HG03558 (cell line): ENCODE measurements around the gene YIPF3.
"Not testable (repeated sequence)": the region's sequence is repeated elsewhere in the genome, so short reads cannot be mapped to it uniquely, and the experiment has no call there.

Experiments used
- ATAC-seq: cut with Tn5 transposase; IDR thresholded peaks from one replicate; pipeline ENCODE4 v1.9.1; 2021; ENCODE audit warnings: moderate number of reproducible peaks; ENCODE audit not compliant: unreplicated experiment; ENCODE audit errors: extremely low read depth

YIPF3 gene

DNA sequence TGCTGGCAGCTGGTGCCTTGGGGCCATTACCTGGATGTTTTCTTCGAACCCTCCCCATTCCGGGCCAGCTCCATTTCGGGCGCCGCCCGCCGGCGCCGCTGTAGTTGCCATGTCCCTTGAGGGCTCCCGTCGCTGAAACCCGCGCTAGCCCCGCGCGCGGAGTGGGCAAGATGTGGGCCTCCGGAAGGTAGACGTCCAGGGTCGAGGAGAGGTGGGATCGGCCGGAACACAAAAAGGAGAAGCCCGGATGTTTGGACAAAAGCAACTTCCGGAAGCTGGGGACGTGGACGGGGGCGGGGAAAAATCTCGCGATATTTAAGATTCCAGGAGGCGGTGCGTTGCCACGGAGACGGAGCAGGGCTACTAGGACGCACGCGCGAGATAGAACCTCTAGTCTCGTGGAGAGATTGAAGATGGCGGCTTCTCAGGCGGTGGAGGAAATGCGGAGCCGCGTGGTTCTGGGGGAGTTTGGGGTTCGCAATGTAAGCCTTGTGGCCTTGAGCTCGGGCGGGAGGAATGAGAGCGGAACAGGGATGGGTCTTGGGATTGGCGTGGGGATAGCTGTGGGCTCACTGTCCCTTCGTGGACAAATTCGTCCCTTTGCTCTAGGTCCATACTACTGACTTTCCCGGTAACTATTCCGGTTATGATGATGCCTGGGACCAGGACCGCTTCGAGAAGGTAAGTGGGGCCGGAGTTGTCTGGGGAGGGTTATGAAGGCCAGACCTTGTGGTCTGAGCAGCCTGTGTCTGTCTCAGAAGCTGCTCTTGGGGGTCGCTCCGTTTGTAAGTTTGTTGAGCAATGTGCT is at the start of gene YIPF3, which contains the start of gene POLR1C:
TSS of gene YIPF3 (minus strand) at position 230 of the 808 bp plus-strand sequence. CDS start at position 111, 119 bp downstream.
TSS of gene POLR1C (plus strand) at position 393 of the 808 bp plus-strand sequence. CDS start at position 414, 21 bp downstream.
- ATAC-seq: peak; percentile 83

GRCh38 chr6:43559328-43559727 is 42.6 kb upstream of the YIPF3 start:
- ATAC-seq: no peak

- not testable (repeated sequence) for ATAC-seq
Observed at GRCh38 chr6:43557620-43558019, 40.9 kb upstream of the YIPF3 start.

DNA sequence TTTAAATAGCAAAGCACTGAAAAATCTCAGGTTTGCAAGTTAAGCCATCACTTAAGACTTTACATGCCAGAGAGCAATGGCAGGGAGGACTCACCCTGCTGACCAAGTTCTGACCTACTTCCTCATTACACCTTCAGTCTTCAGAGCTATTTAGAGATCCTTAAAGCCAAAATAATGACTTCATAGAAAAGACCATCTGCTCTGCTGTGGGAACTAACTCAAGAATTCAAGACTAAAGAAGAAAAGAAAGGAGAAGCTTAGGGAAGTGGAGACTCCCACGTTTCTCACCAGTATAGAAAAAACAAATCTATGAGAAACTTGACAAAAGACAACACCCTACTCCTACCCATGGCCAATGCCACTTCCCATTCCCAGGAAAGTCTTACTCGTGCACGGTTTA is 30.5 kb upstream of the YIPF3 start:
- no peak for ATAC-seq

DNA sequence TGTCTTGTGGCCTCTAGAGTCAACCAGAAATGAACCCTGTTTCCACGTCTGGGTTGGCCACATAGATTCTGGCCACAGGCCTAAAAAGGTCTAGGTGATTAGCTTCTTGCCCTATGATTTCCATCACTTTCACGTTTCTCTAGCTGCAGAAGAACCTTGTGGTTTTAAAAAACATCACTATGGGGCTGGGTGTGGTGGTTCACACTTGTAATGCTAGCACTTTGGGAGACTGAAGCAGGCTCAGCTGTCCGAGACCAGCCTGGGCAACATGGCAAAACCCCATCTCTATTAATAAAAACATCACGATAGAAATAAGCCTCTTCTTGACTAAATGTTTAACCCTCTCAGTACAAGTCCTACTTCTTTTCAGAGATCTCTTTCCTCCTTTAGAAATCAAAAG is 27.7 kb upstream of the YIPF3 start:
- ATAC-seq: no peak

DNA sequence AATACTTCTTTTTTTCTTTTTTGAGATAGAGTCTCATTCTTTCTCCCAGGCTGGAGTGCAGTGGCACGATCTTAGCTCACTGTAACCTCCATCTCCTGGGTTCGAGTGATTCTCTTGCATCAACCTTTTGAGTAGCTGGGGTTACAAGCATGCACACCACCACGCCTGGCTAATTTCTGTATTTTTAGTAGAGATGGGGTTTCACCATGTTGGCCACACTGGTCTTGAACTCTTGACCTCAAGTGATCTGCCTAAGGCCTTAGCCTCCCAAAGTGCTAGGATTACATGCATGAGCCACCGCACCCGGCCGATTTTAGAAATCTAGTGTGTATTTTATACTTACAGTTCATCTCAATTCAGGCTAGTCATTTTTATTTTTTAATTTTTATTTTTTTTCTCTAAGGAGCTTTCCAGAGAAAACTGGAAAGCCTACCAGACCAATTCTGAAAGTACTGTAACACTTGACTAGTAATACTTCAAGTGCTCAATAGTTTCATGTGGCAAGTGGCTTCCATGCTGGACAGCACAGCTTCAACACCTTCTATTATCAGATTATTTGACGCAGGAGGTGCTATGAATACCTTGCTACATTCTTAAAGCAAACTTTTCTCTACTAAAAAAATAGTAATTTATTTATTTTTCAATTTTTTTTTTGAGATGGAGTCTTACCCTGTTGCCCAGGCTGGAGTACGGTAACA is 25.2 kb upstream of the YIPF3 start:
- ATAC-seq: no peak

GRCh38 chr6:43540507-43540906 is 23.8 kb upstream of the YIPF3 start:
- no peak for ATAC-seq

DNA sequence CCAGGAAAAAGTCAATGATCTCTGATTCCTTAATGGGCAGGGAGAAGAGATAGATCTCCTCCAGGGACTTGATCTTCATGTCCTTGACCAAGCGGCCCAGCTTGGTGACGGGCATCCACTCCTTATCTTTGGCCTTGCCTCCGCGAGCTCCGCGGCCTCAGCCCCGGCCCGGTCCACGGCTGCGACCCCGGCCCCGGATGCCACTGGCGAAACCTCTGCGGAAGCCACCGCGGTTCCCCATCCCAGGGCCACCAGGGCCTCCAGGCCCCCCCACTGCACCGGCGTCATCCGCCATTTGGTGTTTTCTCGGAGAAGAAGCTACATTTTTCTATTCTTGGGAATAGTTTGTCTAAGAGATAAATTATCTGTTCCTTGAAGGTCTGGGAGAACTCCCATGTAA is 22.7 kb upstream of the YIPF3 start:
- ATAC-seq: not testable (repeated sequence)

GRCh38 chr6:43538986-43539385 is 22.3 kb upstream of the YIPF3 start:
- not testable (repeated sequence) for ATAC-seq

GRCh38 chr6:43532201-43532600 is 15.5 kb upstream of the YIPF3 start:
- no peak for ATAC-seq

- no peak for ATAC-seq
Observed at GRCh38 chr6:43524483-43524961, 7.8 kb upstream of the YIPF3 start.

DNA sequence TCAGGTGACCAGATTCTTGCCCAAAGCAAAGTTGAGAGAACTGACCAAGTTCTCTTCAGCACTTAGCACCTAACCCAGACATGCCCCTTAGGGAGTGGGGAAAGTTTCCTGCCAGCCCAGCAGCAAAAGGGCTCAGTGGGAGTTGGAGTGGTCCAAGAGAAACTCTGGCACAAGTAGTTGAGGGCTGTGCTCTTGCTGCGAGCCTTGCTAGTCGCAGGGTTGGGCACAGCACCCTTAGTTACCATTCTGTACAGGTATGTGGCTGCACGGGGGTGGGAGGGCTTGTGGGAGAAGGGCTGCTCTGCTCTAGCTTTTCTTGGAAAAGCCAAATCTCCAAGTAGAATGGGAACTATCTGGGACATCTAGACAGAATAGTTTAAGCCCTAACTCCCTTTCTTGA is 6.6 kb upstream of the YIPF3 start:
- ATAC-seq: no peak

DNA sequence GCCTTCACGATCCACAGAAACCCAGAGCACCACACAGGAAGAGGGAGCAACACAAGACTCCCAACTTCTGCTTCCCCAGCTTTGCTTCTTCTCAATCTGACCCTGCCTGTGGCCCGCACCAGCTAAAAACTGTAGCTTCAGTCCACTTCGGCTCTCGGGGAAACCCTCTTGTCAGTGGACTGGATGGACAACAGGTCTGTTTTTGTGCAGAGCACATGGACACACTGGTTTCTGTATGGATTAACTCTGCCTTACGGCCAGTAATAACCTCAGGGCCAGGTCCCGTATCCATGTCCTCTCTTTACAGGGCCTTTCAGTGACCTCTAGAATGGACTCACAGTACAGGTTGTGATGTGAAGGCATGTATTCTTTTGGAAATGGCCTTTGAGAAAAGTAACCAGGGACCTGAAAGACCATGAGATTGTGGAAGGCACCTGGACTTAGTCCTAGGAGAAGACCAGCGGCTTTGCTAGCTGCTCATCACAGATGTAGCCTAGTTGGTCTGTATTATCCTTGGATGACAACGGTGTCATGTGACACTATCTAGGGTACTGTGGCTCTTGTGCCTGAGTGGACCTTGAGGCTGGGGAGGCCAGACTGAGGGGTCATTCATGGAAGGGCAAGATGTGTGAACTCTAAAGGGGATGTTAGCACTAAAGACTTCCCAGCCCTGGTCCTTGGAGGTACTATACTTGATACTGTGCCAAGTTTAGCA is 6.0 kb upstream of the YIPF3 start:
- no peak for ATAC-seq

GRCh38 chr6:43521836-43522235 is 5.1 kb upstream of the YIPF3 start:
- no peak for ATAC-seq

DNA sequence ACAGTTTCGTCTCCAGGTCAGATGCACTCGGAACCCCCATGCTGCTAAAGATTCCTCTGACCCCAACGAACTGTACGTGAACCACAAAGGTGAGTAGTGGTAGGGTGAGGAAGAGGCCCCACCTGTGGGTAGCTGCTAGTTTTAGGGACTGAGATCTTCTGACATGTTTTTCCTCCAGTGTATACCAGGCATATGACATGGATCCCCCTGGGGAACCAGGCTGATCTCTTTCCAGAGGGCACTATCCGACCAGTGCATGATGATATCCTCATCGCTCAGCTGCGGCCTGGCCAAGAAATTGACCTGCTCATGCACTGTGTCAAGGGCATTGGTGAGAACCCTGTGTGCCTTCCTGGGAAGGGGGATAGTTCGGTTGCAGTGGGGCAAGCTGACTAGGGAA is 3.4 kb upstream of the YIPF3 start:
- no peak for ATAC-seq

GRCh38 chr6:43517505-43518357 is 1.0 kb upstream of the YIPF3 start:
- no peak for ATAC-seq

- ATAC-seq: no peak
Observed at GRCh38 chr6:43516367-43516696, 394 bp downstream of the YIPF3 start.

DNA sequence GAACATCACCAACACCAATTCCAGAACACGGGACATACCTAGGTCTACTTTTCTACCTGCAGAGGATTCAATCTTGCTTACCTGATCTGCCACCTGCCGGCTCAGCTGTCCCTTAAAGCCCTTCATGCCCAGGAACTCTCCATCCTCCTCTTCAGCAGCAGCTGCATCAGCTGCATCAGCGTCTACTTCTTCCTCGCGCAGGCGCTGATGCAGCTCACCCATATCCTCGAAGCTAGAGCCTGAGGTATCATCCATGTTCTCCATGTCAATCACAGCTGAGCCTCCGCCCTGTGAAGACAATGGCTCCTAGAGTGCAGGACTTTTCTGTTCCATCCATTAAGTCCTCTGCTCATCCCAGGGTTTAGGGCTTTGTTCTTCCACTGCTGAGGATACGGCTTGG is 918 bp downstream of the YIPF3 start:
- no peak for ATAC-seq

GRCh38 chr6:43511824-43512415 is 4.8 kb downstream of the YIPF3 start:
- no peak for ATAC-seq

DNA sequence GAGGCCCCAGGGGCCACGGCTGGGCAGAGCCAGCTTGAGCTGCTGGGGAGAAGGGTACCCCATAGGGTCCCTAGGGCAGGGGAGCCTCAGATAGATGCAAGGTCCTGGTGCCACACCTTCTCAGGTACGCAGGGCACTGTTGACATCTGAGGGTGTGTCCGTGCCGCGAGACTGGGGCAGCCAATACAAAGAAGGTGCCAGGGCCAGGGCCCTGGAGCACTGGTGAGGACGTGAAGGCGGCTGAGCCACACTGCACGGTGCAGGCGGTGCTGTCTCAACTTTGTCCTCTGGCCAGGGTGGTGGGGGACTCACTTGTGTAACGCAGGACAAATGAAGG is 5.9 kb downstream of the YIPF3 start:
- no peak for ATAC-seq
